GM18868 (cell line): ENCODE results near the gene C15orf61.

Source experiments
- ATAC-seq: cut with Tn5 transposase; IDR thresholded peaks from one replicate; pipeline ENCODE4 v1.9.1; 2021; ENCODE audit warnings: mild to moderate bottlenecking, moderate library complexity; ENCODE audit not compliant: unreplicated experiment

Gene C15orf61

DNA sequence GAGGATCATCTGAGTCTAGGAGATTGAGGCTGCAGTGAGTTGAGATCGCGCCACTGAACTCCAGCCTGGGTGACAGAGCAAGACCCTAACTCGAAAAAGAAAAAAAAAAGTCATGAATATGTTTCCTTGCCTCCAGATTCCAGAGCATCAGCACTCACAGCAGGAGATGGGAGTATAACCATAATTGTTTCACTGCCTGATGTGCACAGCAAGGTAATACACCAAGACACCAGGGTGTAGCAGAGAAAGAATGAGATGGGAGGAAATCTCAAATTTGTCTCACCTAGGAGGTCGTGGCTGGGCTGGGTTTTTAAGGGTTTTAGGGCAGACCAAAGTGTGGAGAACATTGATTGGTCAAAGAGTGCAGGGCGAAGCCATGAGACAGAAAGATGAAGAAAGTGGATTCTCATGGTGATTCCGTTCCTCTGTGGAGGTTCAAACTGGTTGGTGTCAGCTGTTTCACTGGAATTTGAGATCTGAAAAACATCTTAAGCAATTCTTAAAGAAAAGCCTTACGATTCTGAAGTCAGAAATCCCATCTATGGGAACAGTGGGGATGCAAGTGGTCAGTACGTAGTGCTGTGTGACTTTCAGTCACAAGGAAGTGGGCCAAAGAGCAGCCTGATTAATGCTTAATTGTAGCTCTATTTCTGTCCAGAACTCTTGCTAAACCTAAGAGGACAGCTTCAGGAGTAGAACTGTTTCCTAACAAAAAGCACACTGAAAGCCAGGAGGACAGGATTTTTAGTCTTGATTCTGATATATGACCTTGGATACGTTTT lies 7.8 kb upstream of the C15orf61 start:
- ATAC-seq = no peak

DNA sequence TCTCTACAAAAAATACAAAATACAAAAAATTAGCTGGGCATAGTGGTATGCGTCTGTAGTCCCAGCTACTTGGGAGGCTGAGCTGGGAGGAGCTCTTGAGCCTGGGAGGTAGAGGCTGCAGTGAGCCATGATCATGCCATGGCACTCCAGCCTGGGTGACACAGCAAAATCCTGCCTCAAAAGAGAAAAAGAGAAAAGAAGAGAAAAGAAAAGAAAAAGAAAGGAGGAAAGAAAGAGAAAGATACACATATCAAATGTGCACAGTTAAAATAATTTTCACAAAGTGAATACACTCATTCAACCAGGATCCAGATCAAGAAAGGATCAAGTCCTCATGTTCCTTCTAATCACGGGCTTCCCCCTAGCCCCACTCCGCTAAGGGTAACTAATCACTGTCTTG lies 5.8 kb upstream of the C15orf61 start:
- ATAC-seq = no peak

DNA sequence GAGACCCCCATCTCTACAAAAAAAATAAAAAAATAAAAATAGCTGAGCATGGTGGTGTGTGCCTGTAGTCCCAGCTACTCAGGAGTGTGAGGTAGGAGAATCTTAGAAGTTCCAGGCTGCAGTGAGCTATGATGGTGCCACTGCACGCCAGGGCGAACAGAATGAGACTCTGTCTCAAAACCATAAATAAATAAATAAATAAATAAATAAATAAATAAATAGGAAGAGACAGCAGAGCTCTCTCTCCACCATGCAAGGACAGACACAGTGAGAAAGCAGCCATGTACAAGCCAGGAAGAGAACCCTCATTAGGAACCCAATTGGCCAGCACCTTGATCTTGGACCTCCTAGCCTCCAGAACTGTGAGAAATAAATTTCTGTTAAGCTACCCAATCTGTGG lies 5.4 kb upstream of the C15orf61 start:
- no peak for ATAC-seq

DNA sequence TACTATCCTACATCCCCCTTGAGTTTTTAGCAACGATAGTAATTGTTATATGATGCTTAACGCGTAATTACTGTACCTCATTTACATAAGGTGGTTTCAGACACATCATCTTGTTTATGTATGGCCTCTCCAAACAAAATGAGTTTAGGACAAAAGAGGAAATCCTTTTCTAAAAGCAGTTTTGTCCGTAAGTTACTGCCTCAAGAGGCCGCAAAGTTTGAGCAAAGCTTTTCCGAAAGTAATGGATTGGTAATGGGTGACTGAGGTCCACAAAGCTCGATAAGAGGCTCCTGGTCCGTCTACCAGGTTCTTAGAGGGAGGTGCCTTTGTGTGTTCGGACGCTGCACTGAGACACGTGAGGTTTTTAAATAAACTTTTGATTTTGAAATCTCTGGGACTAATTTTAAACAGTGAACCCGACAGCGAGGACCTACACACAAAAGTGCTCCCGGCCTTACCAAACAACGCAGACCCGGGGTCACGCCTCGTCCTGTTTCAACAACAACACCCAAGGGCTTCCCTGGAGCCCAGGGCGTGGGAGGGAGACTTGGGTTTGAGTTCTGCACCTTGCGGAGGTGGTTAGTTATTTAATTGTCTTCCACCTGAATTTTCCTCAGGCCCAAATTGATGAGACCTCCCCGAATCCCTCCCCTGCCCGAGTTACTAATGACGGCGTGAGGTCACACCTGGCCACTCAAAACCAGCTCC lies 456 bp upstream of the C15orf61 start:
- ATAC-seq = no peak

DNA sequence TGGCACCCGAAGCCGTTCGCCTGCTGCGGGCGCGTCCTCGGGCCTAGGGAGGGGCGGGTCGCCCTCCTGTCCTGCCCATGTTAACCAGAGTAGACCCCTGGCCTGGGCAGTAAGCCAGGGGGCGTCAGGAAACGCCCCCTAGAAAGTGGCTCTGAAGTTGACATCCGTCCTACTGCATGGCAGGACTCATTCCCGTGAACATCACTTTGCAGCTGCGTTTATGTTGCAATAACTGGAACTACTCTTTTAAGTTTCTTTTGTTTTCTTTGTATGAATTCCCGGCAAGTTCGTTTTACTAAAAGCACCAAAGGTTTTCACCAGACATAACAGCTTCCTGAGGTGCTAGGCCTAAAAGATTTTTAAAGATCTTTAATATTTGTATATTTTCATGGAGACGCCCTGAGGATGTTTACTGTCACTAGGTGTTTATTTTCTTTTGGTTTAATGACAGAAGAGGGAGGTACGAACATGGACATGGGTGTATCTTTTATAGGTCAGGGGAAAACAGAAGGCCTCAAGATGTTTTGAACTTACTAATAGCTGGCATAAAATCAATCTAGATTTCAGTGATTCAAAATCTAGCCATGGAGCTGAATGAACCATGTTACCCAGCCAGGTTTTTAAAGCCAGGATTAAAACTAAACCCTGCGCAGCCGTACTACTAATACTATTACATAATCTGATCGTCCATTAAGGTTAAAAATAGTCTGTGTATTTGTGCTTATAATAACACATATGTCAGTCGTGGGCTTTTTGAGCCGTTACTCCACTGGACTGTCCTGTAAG lies 1.0 kb downstream of the C15orf61 start:
- ATAC-seq = no peak

DNA sequence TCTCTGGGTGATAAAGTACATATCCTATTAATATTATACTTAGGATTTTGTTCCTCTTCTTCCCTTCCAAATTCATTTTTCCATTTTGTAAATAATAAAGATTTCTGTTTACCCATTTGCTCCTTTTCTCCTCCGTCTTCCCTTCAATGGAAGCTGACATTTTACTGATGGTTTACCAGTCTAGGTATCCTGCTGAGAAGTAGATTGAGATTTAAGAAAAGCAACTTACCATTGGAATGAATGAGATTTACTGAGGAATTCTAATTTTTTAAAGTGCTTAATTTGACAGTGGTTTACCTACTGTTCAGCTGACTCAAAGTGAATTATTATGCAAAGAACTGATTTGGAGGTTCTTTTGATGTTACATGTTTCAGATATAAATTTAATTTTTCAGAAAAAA lies 2.4 kb downstream of the C15orf61 start:
- ATAC-seq = no peak

DNA sequence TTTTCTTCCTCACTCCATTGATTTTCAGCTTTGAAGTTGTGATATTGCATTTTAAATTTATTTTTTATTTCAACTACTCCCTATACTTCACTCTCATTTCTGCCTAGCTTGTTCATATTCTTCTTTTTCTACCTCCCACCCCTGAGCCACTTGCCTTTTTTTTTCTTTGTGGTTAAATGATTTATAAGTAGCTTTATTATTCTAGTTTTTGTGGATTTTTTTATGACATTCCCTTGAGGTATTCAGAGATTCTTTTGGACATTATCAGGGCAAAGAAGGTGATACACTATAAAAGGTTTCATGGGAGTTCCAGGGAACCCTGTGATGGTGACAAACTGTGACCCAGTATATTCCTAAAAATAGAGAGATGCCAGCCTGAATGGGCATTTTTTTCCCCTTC lies 3.3 kb downstream of the C15orf61 start:
- ATAC-seq = no peak

DNA sequence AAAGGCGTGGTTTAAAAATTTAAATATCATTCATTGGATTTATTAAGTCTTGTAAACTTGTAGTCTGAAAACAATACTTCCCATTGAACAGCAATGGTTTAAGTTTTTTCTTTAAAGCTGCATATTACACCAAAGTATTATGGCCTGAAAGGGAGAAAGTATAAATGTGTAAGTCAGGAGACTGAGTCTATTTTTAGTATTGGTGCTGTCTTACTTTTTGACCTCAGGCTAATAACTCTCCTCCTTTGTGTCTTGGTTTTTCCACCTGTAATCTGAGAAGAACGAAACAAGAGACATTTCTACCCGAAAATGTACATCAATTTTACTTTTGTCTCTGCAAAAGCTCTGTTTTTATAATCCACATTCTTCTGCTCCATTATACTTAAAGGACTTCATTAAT lies 7.6 kb downstream of the C15orf61 start:
- ATAC-seq = no peak

DNA sequence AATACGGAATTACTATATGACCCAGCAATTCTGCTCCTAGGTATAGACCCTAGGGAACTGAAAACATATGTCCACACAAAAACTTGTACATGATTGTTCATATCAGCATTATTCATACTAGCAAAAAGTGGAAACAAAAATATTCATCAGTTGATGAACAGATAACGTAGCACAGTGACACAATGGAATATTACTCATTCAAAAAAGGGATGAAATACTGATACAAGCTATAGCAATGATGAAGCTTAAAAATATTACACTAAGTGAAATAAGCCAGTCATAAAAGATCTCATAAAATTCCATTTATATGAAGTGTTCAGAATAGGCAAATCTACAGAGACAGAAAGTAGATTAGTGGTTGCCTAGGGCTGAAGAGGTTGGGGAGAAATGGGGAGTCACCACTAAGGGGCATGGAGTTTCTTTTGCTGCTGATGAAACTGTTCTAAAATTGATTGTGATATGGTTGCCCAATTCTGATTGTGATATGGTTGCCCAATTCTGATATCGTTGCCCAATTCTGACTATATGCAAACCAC lies 10.5 kb downstream of the C15orf61 start:
- ATAC-seq = no peak

DNA sequence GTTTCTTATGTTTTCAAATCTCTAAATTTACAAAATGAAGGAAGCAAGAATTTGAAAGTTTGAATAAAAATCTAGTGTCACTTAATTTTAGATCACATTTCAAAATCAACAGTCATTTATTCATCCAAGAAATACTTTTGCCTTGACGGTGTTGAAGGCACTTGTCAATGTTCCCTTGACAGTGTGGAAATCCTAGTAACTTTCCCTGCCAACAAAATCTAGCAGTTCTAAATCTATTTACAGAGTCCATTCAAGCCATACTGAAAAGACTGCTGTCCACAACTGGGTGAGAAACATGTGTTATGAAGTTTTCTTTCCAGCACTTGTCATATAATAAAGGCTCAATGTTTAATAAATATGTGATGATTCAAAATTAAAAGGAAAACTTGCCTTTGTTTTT lies 12.9 kb downstream of the C15orf61 start:
- no peak for ATAC-seq

DNA sequence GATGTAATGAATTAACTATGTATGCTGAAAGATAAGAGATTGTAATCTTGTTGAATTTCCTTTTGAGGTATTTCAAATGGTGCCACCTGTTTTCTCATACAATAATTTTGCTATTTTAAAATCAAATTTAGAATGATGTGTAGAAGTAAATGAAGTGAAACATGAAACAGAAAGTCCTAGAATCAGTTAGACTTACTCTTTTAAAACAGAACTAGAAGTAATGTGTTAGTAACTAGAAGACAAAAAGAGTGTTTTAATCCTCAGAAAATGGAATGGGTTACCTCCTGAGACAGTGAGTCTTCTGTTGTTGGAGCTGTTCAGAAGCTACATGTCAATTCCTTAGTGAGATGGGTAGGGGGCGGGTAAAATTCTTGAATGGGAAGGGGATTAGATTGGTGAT lies 13.4 kb downstream of the C15orf61 start:
- no peak for ATAC-seq

DNA sequence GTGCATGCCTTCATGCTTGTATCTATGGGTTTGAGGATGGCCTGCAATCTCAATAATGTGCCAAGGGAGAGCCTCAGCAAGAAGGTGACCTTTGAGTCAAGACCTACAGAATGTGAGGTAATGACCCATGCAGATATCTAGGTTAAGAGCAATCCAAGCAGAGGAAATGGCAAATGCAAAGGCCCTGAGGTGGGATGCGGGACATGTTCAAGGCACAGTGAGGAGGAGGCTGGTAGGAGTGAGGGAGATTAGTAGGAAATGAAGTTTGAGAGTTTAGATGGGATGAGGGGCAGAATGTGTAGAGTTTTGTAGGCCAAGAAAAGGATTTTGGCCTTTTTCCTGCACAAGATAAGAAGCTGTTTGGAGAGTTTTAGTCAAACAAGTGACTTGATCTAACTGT lies 16.8 kb downstream of the C15orf61 start:
- ATAC-seq = no peak

DNA sequence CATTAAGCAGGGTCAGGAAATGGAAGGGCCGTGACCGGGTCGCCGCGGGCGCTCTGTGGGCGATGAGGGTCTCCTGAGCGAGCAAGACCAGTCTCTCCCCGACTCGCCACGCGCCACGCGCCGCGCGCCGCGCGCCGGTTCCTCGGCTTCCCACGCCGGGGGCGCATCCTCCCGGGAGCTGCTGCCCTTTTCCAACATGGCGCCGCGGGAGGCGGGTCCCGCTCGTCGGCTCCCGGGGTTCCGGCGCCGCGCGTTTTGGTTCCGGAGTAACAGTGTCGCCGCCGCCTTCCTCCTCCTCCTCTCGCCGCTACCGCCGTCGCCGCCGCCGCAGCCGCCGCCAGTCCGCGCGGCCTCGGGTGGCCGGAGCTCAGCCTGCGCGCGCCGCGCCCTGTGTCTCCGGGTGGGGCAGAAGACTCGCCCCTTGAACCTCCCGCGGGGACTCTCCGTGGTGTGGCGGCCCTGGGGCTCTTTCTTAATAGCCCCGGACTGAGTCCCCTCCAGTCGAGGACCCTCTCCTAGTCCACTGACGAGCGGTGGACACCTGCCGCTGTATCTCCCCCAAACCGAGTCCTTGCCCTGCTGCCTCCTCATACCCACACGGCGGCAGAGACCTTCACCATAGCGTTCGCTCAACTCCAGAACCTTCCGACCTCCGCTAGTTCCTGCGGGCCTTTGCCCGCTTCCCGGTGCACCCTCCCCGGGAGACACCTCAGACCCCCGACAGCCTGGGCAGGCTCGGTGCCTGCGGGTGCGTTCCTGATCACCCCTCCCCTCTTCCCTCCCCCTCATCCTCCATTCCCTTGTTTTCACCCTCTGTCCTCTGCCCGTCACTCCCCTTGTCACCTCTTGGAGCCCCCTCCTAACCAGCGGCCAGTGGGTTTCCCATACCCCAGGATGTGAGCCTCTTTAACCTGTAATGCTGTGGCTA lies 21.8 kb downstream of the C15orf61 start, which contains the start of gene MAP2K5:
Gene MAP2K5 (plus strand): TSS at position 284 of the 928 bp plus-strand sequence. CDS start 633 bp downstream, at position 917.
- peak; percentile 41 for ATAC-seq

DNA sequence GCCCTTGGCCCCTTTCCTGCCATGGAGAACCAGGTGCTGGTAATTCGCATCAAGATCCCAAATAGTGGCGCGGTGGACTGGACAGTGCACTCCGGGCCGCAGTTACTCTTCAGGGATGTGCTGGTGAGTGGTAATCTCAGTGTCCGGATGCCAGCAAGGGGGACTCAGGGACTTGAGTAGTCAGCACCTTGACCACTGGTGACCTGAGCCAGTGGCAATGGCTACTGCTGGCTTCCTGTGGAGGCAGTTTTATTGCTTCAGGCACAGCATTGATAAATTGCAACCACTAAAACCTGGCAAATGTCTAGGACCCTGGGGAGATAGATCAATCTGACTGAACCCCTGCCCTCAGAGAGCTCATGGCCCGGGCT lies 22.4 kb downstream of the C15orf61 start:
- no peak for ATAC-seq

DNA sequence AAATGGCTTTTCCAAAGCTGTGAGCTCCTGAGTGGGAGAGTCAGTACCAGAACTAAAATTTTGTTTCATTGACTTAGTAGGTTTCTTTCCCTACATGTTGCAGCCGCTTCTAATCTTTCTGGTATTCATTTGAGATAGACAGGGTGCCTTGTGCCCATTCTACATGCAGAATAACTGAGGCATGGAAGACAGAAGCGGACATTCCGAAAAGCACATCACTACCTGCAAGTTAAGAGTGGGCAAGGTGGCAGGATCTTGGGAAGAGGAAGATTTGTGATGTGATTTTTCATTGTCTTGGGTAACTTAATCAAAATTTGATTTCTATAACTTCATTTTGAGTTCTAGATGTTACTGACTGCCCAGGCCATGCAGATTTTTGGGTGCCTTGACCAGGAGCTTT lies 23.5 kb downstream of the C15orf61 start:
- no peak for ATAC-seq

DNA sequence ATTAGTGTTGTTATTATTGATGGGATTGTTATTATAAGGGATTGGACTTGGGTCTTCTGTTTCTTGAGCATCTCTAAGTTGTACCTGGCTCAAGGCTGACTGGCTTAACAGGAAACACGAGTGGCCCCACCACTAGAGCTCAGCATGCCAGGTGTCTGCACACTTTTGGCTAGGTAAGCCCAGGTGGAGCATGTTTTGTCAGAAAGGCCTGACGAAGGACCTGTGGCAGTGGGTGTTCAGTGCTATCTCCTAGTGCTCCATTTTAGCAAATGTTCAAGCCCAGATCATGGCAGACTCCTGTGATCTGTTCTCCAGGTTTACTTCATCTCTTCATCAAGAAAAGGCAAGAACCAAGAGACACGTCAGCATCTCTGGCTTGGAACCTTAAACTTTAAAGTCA lies 24.9 kb downstream of the C15orf61 start:
- no peak for ATAC-seq

DNA sequence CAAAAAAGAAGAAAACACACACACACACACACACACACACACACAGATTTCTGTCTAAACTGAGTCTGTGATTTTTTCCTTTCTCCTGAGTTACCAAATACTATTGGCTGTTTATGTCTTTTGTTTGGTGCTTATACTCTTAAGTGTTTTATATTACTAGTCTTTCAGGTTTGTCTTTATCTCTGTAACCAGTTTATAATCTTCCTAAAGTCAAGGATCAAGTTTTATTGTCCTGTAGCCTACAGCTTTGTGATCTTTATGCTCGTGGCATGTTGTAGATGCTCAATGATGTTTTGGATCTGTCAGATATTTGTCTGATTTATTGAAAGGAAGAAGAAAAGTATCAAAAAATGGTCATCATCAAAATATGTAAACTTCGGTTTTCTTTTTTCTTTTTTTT lies 26.1 kb downstream of the C15orf61 start:
- no peak for ATAC-seq

DNA sequence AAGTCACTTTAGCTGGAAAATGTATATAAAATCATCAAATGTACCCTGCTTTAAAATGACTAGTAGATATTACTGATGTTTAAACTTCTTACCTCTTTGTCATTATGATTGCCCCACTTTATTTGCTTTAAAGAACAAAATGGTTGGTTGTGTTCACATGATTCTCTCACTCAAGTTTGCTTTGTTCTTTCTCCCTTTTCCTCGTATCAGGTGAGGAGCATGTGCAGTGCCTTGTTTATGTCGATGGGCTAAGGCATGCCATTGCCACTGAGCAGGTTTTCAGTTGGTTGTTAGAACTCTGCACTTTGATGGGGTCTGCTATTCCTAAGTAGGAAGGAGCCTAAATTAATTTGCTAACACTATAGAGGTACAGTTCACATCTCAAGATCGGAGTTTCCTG lies 26.9 kb downstream of the C15orf61 start:
- ATAC-seq = no peak

DNA sequence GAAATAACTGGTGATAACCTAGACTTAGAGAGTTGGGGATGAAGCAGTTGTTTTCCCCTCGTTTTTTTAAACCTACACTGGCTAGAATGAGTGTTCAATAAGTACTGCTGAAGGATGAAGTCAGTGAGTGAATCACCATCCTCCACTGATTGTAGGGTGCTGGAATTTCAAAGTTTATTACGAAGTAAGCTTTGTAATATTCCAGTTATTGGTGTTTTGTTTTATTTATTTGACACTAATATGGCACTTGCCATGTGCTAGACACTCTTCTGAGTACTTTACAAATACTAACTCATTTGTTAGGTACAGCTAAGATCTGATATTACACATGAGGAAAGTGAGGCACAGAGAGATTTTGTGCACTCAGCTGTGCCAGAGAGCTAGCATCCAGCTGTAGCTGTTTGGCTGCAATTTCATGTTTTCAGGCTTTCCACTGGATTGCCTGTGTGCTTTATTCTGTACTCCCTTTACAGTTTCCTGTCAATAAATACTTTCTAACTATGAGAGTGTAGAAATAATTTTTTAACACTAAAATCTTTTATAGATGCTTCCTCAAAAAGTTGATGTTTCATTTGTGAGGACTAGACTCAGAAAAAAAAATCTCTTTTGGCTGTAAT lies 27.4 kb downstream of the C15orf61 start:
- ATAC-seq = no peak
